ENCODE data around the gene TRIM52.

DNA sequence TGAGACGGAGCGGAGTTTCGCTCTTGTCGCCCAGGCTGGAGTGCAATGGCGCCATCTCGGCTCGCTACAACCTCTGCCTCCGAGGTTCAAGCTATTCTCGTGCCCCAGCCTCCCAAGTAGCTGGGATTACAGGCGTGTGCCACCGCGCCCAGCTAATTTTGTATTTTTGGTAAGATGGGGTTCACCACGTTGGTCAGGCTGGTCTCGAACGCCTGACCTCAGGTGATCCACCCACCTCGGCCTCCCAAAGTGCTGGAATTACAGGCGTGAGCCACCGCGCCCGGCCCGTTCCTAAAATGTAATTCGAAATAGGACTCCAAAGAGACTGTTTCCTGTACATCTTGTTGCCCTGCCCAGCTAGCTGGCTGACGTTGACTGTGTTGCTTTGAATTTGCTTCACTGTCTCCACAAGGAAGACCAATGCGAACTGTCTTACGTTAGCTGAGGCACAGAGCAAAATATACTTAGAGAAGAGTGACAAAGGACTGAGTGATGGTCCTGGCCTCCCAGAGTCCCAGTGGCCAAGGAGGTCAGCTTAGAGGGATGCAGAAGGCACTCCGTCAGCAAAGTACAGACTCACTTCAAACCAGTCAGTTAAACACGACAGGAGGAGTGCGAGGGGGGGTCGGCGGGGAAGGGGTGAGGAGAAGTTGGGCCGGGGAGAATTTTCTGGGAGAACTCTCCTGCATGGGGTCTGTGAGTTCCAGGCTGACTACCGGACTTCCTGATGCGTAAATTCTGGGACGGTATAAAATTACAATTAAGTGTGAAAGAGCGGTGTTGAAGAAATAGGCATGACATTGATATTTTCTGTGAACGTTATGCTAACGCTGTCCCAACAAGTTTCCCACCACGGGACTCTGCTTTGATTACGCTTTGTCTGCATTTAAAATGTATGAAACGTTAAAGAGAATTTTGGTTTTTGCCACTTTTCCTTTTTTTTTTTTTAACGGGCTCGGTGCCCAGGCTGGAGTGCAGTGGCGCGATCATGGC lies 44.6 kb downstream of the TRIM52 start:
- TF ChIP-seq, protein P1, sequence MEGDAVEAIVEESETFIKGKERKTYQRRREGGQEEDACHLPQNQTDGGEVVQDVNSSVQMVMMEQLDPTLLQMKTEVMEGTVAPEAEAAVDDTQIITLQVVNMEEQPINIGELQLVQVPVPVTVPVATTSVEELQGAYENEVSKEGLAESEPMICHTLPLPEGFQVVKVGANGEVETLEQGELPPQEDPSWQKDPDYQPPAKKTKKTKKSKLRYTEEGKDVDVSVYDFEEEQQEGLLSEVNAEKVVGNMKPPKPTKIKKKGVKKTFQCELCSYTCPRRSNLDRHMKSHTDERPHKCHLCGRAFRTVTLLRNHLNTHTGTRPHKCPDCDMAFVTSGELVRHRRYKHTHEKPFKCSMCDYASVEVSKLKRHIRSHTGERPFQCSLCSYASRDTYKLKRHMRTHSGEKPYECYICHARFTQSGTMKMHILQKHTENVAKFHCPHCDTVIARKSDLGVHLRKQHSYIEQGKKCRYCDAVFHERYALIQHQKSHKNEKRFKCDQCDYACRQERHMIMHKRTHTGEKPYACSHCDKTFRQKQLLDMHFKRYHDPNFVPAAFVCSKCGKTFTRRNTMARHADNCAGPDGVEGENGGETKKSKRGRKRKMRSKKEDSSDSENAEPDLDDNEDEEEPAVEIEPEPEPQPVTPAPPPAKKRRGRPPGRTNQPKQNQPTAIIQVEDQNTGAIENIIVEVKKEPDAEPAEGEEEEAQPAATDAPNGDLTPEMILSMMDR (IDR thresholded peaks at IDR 0.05; ENCODE audit: poor library complexity, severe bottlenecking) = no peak
- no peak for TF ChIP-seq TAF1 (IDR thresholded peaks at IDR 0.05; ENCODE audit: low read depth)
- no peak for TF ChIP-seq EZH2 (IDR thresholded peaks at IDR 0.05; ENCODE audit: borderline replicate concordance, insufficient read depth, low read length, poor library complexity, severe bottlenecking)
- TF ChIP-seq RAD21 (conservative IDR thresholded peaks at IDR 0.05) = no peak
- TF ChIP-seq POLR2AphosphoS5 (IDR thresholded peaks at IDR 0.05) = no peak
